MM.1S (cell line): ENCODE data around the gene GOLGA5.

Experiments used
- DNase-seq: peaks from one replicate; pipeline ENCODE4 v3.0.0-alpha.2; 2015
- H2AFZ ChIP-seq: fragments of 300-600 bp; sonication (generic); 2 replicates; pipeline ENCODE4 v1.6.0; 2016; ENCODE audit warnings: antibody characterized with exemption, low read length
- H3F3A ChIP-seq: fragments of 300-600 bp; sonication (generic); 2 replicates; pipeline ENCODE4 v1.6.1; 2016; ENCODE audit warnings: mild to moderate bottlenecking, antibody characterized with exemption, low read length, moderate library complexity, mixed read lengths; ENCODE audit not compliant: insufficient read depth
- H3K27ac ChIP-seq: fragments of 300-600 bp; sonication (generic); 2 replicates; pipeline ENCODE4 v1.5.1; 2016; ENCODE audit warnings: mild to moderate bottlenecking, low read length
- H3K27me3 ChIP-seq: fragments of 300-600 bp; sonication (generic); replicated peaks from 2 replicates; pipeline ENCODE4 v1.6.0; 2016; ENCODE audit warnings: low read length; ENCODE audit not compliant: insufficient read depth
- H3K36me3 ChIP-seq: fragments of 300-600 bp; sonication (generic); replicated peaks from 2 replicates; pipeline ENCODE4 v1.6.1; 2016; ENCODE audit warnings: mild to moderate bottlenecking, low read length, mixed read lengths; ENCODE audit not compliant: insufficient read depth
- H3K4me1 ChIP-seq: fragments of 300-600 bp; sonication (generic); 2 replicates; pipeline ENCODE4 v1.6.1; 2016; ENCODE audit warnings: low read length, mixed read lengths
- H3K4me2 ChIP-seq: fragments of 300-600 bp; sonication (generic); 2 replicates; pipeline ENCODE4 v1.6.0; 2016; ENCODE audit warnings: low read depth, low read length
- H3K4me3 ChIP-seq: fragments of 300-600 bp; sonication (generic); 2 replicates; pipeline ENCODE4 v1.5.1; 2016; ENCODE audit warnings: low read length, mixed read lengths
- H3K79me2 ChIP-seq: fragments of 300-600 bp; sonication (generic); 2 replicates; pipeline ENCODE4 v1.6.1; 2016; ENCODE audit warnings: mixed run types, low read length, mixed read lengths
- H3K9ac ChIP-seq: fragments of 300-600 bp; sonication (generic); 2 replicates; pipeline ENCODE4 v1.6.1; 2016; ENCODE audit warnings: low read length, mixed read lengths
- H3K9me2 ChIP-seq: fragments of 300-600 bp; sonication (generic); replicated peaks from 2 replicates; pipeline ENCODE4 v1.6.1; 2016; ENCODE audit warnings: mild to moderate bottlenecking, low read length, mixed read lengths; ENCODE audit not compliant: insufficient read depth
- H3K9me3 ChIP-seq: fragments of 300-600 bp; sonication (generic); replicated peaks from 2 replicates; pipeline ENCODE4 v1.6.1; 2016; ENCODE audit warnings: mild to moderate bottlenecking, low read length, mixed read lengths; ENCODE audit not compliant: insufficient read depth
- H4K20me1 ChIP-seq: fragments of 300-600 bp; sonication (generic); 2 replicates; pipeline ENCODE4 v1.6.1; 2016; ENCODE audit warnings: mild to moderate bottlenecking, low read length, moderate library complexity, mixed read lengths; ENCODE audit not compliant: insufficient read depth
- EZH2 ChIP-seq: fragments of 300-600 bp; sonication (generic); optimal IDR thresholded peaks from 2 replicates; pipeline ENCODE3; 2017; ENCODE audit warnings: low read depth, mild to moderate bottlenecking, antibody characterized with exemption, low read length, mixed read lengths
- EZH2phosphoT487 ChIP-seq: fragments of 300-600 bp; sonication (generic); IDR thresholded peaks from 2 replicates; pipeline ENCODE4 v1.6.1; 2018; ENCODE audit warnings: antibody characterized with exemption, low read length
- TF ChIP-seq, protein P1 (sequence below): fragments of 300-600 bp; sonication (generic); IDR thresholded peaks from 2 replicates; pipeline ENCODE4 v1.5.1; 2016; ENCODE audit warnings: antibody characterized with exemption, low read length, mixed read lengths

Gene GOLGA5

DNA sequence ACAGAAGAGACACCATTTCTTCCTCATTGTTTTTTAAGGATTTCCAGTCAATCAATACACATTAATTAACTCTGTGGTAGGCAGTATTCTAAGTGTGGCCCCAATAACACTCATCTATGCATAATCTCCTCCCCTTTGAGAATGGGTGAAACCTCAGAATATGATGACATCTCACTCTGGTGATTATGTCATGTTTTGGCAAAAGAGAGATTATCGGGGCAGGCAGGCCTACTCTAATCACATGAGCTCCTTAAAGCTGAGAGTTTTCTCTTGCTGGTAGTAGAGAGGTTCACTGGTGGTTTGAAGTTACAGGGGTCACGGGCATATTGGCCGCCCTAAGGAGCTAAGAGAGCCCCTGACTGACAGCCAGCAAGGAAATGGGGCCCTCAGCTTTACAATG, 38.6 kb upstream of the GOLGA5 start:
- peaks cover 25% of the 10 kb centered on the region; the same call in 1 of the 2 replicates for H3K4me1 ChIP-seq
- no peaks in the 10 kb centered on the region for H3K79me2 ChIP-seq
- H3K36me3 ChIP-seq, result no peaks in the 10 kb centered on the region
- no peak overlapping the region for H3K4me2 ChIP-seq
- H3K9me2 ChIP-seq, result no peaks in the 10 kb centered on the region
- no peak for TF ChIP-seq EZH2phosphoT487
- TF ChIP-seq, protein P1, sequence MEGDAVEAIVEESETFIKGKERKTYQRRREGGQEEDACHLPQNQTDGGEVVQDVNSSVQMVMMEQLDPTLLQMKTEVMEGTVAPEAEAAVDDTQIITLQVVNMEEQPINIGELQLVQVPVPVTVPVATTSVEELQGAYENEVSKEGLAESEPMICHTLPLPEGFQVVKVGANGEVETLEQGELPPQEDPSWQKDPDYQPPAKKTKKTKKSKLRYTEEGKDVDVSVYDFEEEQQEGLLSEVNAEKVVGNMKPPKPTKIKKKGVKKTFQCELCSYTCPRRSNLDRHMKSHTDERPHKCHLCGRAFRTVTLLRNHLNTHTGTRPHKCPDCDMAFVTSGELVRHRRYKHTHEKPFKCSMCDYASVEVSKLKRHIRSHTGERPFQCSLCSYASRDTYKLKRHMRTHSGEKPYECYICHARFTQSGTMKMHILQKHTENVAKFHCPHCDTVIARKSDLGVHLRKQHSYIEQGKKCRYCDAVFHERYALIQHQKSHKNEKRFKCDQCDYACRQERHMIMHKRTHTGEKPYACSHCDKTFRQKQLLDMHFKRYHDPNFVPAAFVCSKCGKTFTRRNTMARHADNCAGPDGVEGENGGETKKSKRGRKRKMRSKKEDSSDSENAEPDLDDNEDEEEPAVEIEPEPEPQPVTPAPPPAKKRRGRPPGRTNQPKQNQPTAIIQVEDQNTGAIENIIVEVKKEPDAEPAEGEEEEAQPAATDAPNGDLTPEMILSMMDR, result no peak
- TF ChIP-seq EZH2, result no peak
- H2AFZ ChIP-seq, result no peak overlapping the region
- H3K27ac ChIP-seq, result no peak overlapping the region
- no peaks in the 10 kb centered on the region for H3F3A ChIP-seq
- H4K20me1 ChIP-seq, result no peaks in the 10 kb centered on the region
- H3K4me3 ChIP-seq, result no peak overlapping the region
- H3K9ac ChIP-seq, result no peak overlapping the region
- H3K27me3 ChIP-seq, result no peaks in the 10 kb centered on the region
- no peaks in the 10 kb centered on the region for H3K9me3 ChIP-seq
- DNase-seq, result no peak

DNA sequence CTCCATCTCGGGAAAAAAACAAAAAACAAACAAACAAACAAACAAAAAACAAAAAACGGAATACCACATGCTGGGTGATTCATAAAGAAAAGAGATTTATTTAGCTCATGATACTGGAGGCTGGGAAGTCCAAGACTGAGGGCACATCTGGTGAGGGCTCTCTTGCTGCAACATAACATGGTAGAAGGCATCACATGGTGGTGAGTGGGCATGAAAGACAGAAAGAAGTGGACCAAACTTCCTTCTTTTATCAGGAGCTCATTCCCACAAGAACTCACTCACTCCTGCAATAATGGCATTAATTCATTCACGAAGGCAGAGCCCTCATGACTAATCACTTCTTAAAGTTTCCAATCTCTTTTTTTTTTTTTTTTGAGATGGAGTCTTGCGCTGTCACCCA, 37.7 kb upstream of the GOLGA5 start:
- H3K27ac ChIP-seq, result no peak overlapping the region
- H3K4me1 ChIP-seq, result peaks cover 26% of the 10 kb centered on the region; the same call in 1 of the 2 replicates
- TF ChIP-seq EZH2phosphoT487 (no peak), EZH2 (no peak)
- TF ChIP-seq, protein P1, result no peak
- no peak overlapping the region for H3K4me2 ChIP-seq
- no peak overlapping the region for H3K9ac ChIP-seq
- no peaks in the 10 kb centered on the region for H3F3A ChIP-seq
- no peak for DNase-seq
- no peak overlapping the region for H3K4me3 ChIP-seq
- no peaks in the 10 kb centered on the region for H3K79me2 ChIP-seq
- H2AFZ ChIP-seq, result no peak overlapping the region
- no peaks in the 10 kb centered on the region for H3K27me3 ChIP-seq
- H3K36me3 ChIP-seq, result no peaks in the 10 kb centered on the region
- H3K9me3 ChIP-seq, result no peaks in the 10 kb centered on the region
- no peaks in the 10 kb centered on the region for H4K20me1 ChIP-seq
- no peaks in the 10 kb centered on the region for H3K9me2 ChIP-seq

DNA sequence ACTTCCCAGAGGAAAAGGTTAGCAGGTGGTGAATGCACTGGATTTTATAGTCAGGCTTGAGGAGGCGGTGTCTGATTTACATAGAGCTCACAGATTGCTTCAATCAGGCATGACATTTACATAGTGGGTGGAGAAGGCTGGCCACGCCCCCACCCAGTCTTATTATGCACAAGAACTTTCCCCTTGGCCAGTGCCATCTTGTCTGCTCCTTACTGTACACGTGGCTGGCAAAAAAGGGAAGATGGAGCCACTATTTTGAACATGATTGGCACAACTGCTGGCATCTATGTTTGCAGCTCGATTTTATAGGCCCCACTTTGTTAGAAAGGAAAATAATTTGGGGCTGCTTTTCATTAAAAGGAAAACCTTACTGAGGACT, 34.8 kb upstream of the GOLGA5 start:
- H3K9me2 ChIP-seq, result no peaks in the 10 kb centered on the region
- H3K4me1 ChIP-seq, result peaks cover 24% of the 10 kb centered on the region
- TF ChIP-seq EZH2phosphoT487, result no peak
- TF ChIP-seq, protein P1, result no peak
- no peak for TF ChIP-seq EZH2
- no peak overlapping the region for H3K4me3 ChIP-seq
- no peaks in the 10 kb centered on the region for H3F3A ChIP-seq
- no peak overlapping the region for H3K9ac ChIP-seq
- no peaks in the 10 kb centered on the region for H4K20me1 ChIP-seq
- no peak overlapping the region for H2AFZ ChIP-seq
- peak; percentile 63 for DNase-seq
- no peaks in the 10 kb centered on the region for H3K79me2 ChIP-seq
- no peaks in the 10 kb centered on the region for H3K27me3 ChIP-seq
- H3K36me3 ChIP-seq, result no peaks in the 10 kb centered on the region
- peak overlapping the region; percentile 59; the same call in 1 of the 2 replicates for H3K27ac ChIP-seq
- no peaks in the 10 kb centered on the region for H3K9me3 ChIP-seq
- H3K4me2 ChIP-seq, result no peak overlapping the region
